K562 (cell line): Measurements from ENCODE around the gene TPBGL. TPM values are rescaled to one million over a fixed set of nuclear protein-coding genes. Genes with fewer than 3 reads are reported as not detected.

Source experiments
- ATAC-seq: fragments of 200-7000 bp; cut with Tn5 transposase; 3 replicates; pipeline ENCODE4 v1.9.1; 2020; ENCODE audit warnings: moderate library complexity
- BruUV-seq: library from RNA; stranded (reverse); fragments of 400-500 nt; replicated peaks from 2 replicates; lab custom pipeline; 2021; lab: Mats Ljungman, UMichigan
- CTCF ChIA-PET: fragments of 300-600 bp; formaldehyde crosslinking; extraction: SDS; loops from one replicate; lab custom pipeline; 2021; ENCODE audit warnings: low intra/inter-chr PET ratio; lab: Yijun Ruan, JAX
- POLR2A ChIA-PET: fragments of 300-600, 350-650 bp; sonication (Branson Sonifier 250); formaldehyde crosslinking; extraction: SDS; loops from one replicate; lab custom pipeline; 2021; ENCODE audit warnings: antibody characterized with exemption, inconsistent platforms; lab: Yijun Ruan, JAX
- DNase-seq, 4 experiments: peaks; one replicate each; pipeline versions ENCODE4 v3.0.0 to v3.0.0-alpha.2; 2011 to 2018; ENCODE audit warnings: low spot score in 3 of 4, mixed read lengths in 3 of 4; ENCODE audit errors: extremely low read depth in 1 of 4
- FAIRE-seq: peaks from 2 replicates; lab custom pipeline; 2011; peaks lifted over from hg19 to GRCh38; lab: Jason Lieb, UNC
- H2AFZ ChIP-seq: 2 replicates; pipeline ENCODE4 v1.6.0; 2011; ENCODE audit warnings: low read depth, low read length, control low read depth, inconsistent platforms
- H3K27ac ChIP-seq: fragments of 200-600 bp; 3 replicates; pipeline ENCODE4 v1.8.0; 2011; ENCODE audit warnings: low read depth, mild to moderate bottlenecking, control low read depth, inconsistent platforms, low read length, moderate library complexity, mixed read lengths; ENCODE audit errors: extremely low read depth
- H3K27me3 ChIP-seq, 2 experiments: fragments of 300-600 bp in 1 of 2; 2 replicates in 1 of 2; 3 replicates in 1 of 2; pipeline versions ENCODE4 v1.6.0 to v1.8.0; 2011; ENCODE audit warnings: inconsistent platforms in 2 of 2, low read length in 2 of 2, mild to moderate bottlenecking in 1 of 2, mixed read lengths in 1 of 2, moderate library complexity in 1 of 2; ENCODE audit not compliant: control insufficient read depth in 2 of 2, insufficient read depth in 2 of 2
- H3K36me3 ChIP-seq: fragments of 300-600 bp; 3 replicates; pipeline ENCODE4 v1.8.0; 2011; ENCODE audit warnings: mild to moderate bottlenecking, low read length, inconsistent platforms; ENCODE audit not compliant: control insufficient read depth, insufficient read depth
- H3K4me1 ChIP-seq, 2 experiments: fragments of 200-600 bp in 1 of 2; replicated peaks in 1 of 2; 2 replicates in 1 of 2; 3 replicates in 1 of 2; pipeline versions ENCODE4 v1.5.1 to v1.8.0; 2011; ENCODE audit warnings: inconsistent platforms in 2 of 2, low read length in 2 of 2, mild to moderate bottlenecking in 1 of 2, mixed read lengths in 1 of 2, moderate library complexity in 1 of 2; ENCODE audit not compliant: control insufficient read depth in 2 of 2, insufficient read depth in 2 of 2
- H3K4me2 ChIP-seq: 2 replicates; pipeline ENCODE4 v1.6.1; 2011; ENCODE audit warnings: low read length, control low read depth, inconsistent platforms, mixed read lengths; ENCODE audit not compliant: insufficient read depth
- H3K4me3 ChIP-seq: fragments of 200-600 bp; sonication (generic), shearing (Covaris generic); 2 replicates; pipeline ENCODE4 v1.5.1; 2016; ENCODE audit warnings: control low read depth, inconsistent platforms
- H3K79me2 ChIP-seq: fragments of 200-600 bp; 3 replicates; pipeline ENCODE4 v1.8.0; 2011; ENCODE audit warnings: low read length, inconsistent platforms; ENCODE audit not compliant: control insufficient read depth, insufficient read depth
- H3K9ac ChIP-seq, 2 experiments: 2 replicates each; pipeline versions ENCODE4 v1.6.0 to v1.6.1; 2011; ENCODE audit warnings: low read depth in 2 of 2, low read length in 2 of 2, control low read depth in 1 of 2, inconsistent platforms in 1 of 2, mild to moderate bottlenecking in 1 of 2, mixed read lengths in 1 of 2; ENCODE audit not compliant: insufficient read depth in 1 of 2
- H3K9me1 ChIP-seq: one replicate; pipeline ENCODE4 v1.6.0; 2011; ENCODE audit warnings: inconsistent platforms, mild to moderate bottlenecking, low read length, moderate library complexity; ENCODE audit not compliant: control insufficient read depth, insufficient read depth
- H3K9me3 ChIP-seq: replicated peaks from 2 replicates; pipeline ENCODE4 v1.5.1; 2011; ENCODE audit warnings: low read depth, low read length, inconsistent platforms; ENCODE audit not compliant: control insufficient read depth, insufficient read depth
- H4K20me1 ChIP-seq: replicated peaks from 2 replicates; pipeline ENCODE4 v1.6.1; 2011; ENCODE audit warnings: low read length, inconsistent platforms, mixed read lengths; ENCODE audit not compliant: control insufficient read depth, insufficient read depth
- KAT8 ChIP-seq: fragments of 450-650 bp; IDR thresholded peaks from 2 replicates; pipeline ENCODE4 v1.6.1; 2016; ENCODE audit warnings: low read depth, mild to moderate bottlenecking
- MBD2 ChIP-seq: sonication (generic); IDR thresholded peaks from 2 replicates; pipeline ENCODE4 v1.6.1; 2016; ENCODE audit warnings: low read depth, borderline replicate concordance
- MECOM ChIP-seq: fragments of 250-450 bp; sonication (Bioruptor Pico); IDR thresholded peaks from 2 replicates; pipeline ENCODE4 v1.8.0; 2022; ENCODE audit warnings: inconsistent platforms
- U2AF1 ChIP-seq: fragments of 200-400 bp; formaldehyde crosslinking; optimal IDR thresholded peaks from 2 replicates; pipeline ENCODE3; 2017; ENCODE audit warnings: mild to moderate bottlenecking, low read depth, low read length, moderate library complexity
- XRCC5 ChIP-seq: fragments of 200-400 bp; formaldehyde crosslinking; IDR thresholded peaks from 2 replicates; pipeline ENCODE4 v1.6.1; 2017; ENCODE audit warnings: low read depth, mild to moderate bottlenecking, low read length
- ZNF717 ChIP-seq: fragments of 250-450 bp; sonication (Bioruptor Pico); IDR thresholded peaks from 2 replicates; pipeline ENCODE4 v1.5.0; 2021
- ZNF778 ChIP-seq: fragments of 450-650 bp; formaldehyde crosslinking; IDR thresholded peaks from 2 replicates; pipeline ENCODE4 v1.4.0; 2020; ENCODE audit warnings: mild to moderate bottlenecking, moderate library complexity
- WGBS: fragments of 100-300 bp; shearing (Covaris generic); methylation state at CpG from one replicate; pipeline ENCODE4 v1.1.6; 2016; ENCODE audit warnings: low coverage, mixed read lengths; ENCODE audit not compliant: insufficient coverage; ENCODE audit errors: missing lambda C conversion rate; 5-methylcytosine and 5-hydroxymethylcytosine counted together
- in situ Hi-C: fragments of 300-500 bp; cut with MboI; formaldehyde crosslinking; loops from 4 replicates; pipeline ENCODE4 v1.15.0; 2018; ENCODE audit warnings: inconsistent platforms, mixed read lengths
- intact Hi-C: fragments of 100-400 bp; cut with micrococcal nuclease; formaldehyde crosslinking; loops from 2 replicates; pipeline ENCODE4 v1.14.2; 2022
- polyA plus RNA-seq, 8 experiments: library from polyadenylated mRNA; depleted of rRNA in 4 of 8; stranded (reverse) in 5 of 8; unstranded in 3 of 8; fragments of >200 nt; fragmentation: Nextera tagmentation in 2 of 8; fragmentation: Illumina TruSeq in 1 of 8; extraction: Ambion mirVana in 2 of 8; extraction: Trizol in 1 of 8; gene quantifications; 2 replicates each; pipeline versions ENCODE4 v1.2.1 to v1.2.3, GENCODE V29; 2011 to 2014; ENCODE audit warnings: inconsistent platforms in 1 of 8, missing spikeins in 1 of 8
- total RNA-seq, 7 experiments: library from RNA; depleted of rRNA in 6 of 7; stranded (reverse); fragments of >200 nt in 6 of 7; fragmentation: Illumina TruSeq in 2 of 7; extraction: Trizol in 2 of 7; gene quantifications; 2 replicates each; pipeline versions ENCODE4 v1.2.1 to v1.2.3, GENCODE V29; 2011 to 2021; ENCODE audit warnings: low replicate concordance in 1 of 7
- TF ChIP-seq, protein P1 (sequence below): sonication (generic); formaldehyde crosslinking; IDR thresholded peaks from 2 replicates; pipeline ENCODE4 v1.8.0; 2022; ENCODE audit warnings: missing genetic modification reagents, mild to moderate bottlenecking, moderate library complexity, borderline replicate concordance

The TPBGL gene
- total and polyA plus RNA-seq, 9 of the 15 experiments (the other 6 are each of a cell fraction or from before 2014, with no cell fraction given), result 0.04 to 0.11 (median 0.06) TPM; not detected in 6

GRCh38 chr11:75191330-75191717 is 49.2 kb upstream of the TPBGL start:
- no peak for ATAC-seq
- Histone ChIP-seq H3K9me3 (no peaks in the 10 kb centered on the region), H3K9me1 (no peaks in the 10 kb centered on the region), H3K27me3 (no peaks in the 10 kb centered on the region), H4K20me1 (no peaks in the 10 kb centered on the region), H3K36me3 (no peaks in the 10 kb centered on the region), H3K27ac (no peak overlapping the region), H3K4me2 (no peak overlapping the region), H2AFZ (no peak overlapping the region), H3K4me3 (no peak overlapping the region), H3K9ac (no peak overlapping the region), H3K79me2 (no peaks in the 10 kb centered on the region), H3K4me1 (no peaks in the 10 kb centered on the region)
- WGBS, result 13% methylated on average over 3 of the region's 3 CpGs
- ChIA-PET CTCF (no interaction called here), POLR2A (interaction anchor here (0.6 to 1.7 kb wide), 2 partner anchors 11 to 13 kb away, joined by 3 to 4 read pairs; no protein-coding TSS in a partner anchor)
- no peak for FAIRE-seq
- in situ Hi-C loops (no loop called here), intact Hi-C loops (no loop called here)
- no peak for DNase-seq
- BruUV-seq, result no TSS peak
- no peak for TF ChIP-seq ZNF778 (CRISPR knock-in tag)
- TF ChIP-seq, all 486 proteins: peak for 0

DNA sequence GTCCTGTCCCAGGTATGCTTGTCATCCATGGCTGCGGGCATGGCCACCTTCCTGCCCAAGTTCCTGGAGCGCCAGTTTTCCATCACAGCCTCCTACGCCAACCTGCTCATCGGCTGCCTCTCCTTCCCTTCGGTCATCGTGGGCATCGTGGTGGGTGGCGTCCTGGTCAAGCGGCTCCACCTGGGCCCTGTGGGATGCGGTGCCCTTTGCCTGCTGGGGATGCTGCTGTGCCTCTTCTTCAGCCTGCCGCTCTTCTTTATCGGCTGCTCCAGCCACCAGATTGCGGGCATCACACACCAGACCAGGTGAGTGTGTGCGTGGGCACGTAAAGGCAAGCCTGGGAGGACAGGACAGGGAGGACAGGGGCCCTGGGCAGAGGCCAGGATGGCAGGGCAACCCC is 47.3 kb upstream of the TPBGL start:
- BruUV-seq, result no TSS peak
- H3K4me2 ChIP-seq, result no peak overlapping the region
- no peak for ATAC-seq
- H3K79me2 ChIP-seq, result no peaks in the 10 kb centered on the region
- in situ Hi-C loops, result no loop called here
- no peaks in the 10 kb centered on the region for H3K9me3 ChIP-seq
- no peaks in the 10 kb centered on the region for H4K20me1 ChIP-seq
- no peak overlapping the region for H3K4me3 ChIP-seq
- POLR2A ChIA-PET, result interaction anchor here (0.5 kb wide), 1 partner anchor 10 kb away, joined by 3 read pairs; no protein-coding TSS in a partner anchor
- 35% methylated on average over 15 of the region's 15 CpGs for WGBS
- no peaks in the 10 kb centered on the region for H3K9me1 ChIP-seq
- intact Hi-C loops, result no loop called here
- no peaks in the 10 kb centered on the region for H3K36me3 ChIP-seq
- no peaks in the 10 kb centered on the region for H3K27me3 ChIP-seq
- no peak overlapping the region for H3K9ac ChIP-seq
- CTCF ChIA-PET, result no interaction called here
- no peak for FAIRE-seq
- no peaks in the 10 kb centered on the region for H3K4me1 ChIP-seq
- no peak overlapping the region for H2AFZ ChIP-seq
- H3K27ac ChIP-seq, result no peak overlapping the region
- DNase-seq, result no peak
- TF ChIP-seq, protein P1, sequence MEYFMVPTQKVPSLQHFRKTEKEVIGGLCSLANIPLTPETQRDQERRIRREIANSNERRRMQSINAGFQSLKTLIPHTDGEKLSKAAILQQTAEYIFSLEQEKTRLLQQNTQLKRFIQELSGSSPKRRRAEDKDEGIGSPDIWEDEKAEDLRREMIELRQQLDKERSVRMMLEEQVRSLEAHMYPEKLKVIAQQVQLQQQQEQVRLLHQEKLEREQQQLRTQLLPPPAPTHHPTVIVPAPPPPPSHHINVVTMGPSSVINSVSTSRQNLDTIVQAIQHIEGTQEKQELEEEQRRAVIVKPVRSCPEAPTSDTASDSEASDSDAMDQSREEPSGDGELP (CRISPR knock-in tag), result no peak
- TF ChIP-seq MECOM (CRISPR knock-in tag) (no peak), U2AF1 (no peak), ZNF717 (CRISPR knock-in tag) (no peak), MBD2 (no peak), KAT8 (no peak), XRCC5 (no peak)
